Measurements from ENCODE around the gene DERA. TPM values are rescaled to one million over a fixed set of nuclear protein-coding genes. Genes with fewer than 3 reads are reported as not detected.

DERA gene
- total RNA-seq, 1 donor from 2014 or later: 91.2 TPM

GRCh38 chr12:15956010-15956409, 44.9 kb downstream of the DERA start:
- Mint-ChIP-seq H3K27me3 (ENCODE audit: insufficient read depth, low read depth) (no peaks in the 10 kb centered on the region), H3K4me1 (no peaks in the 10 kb centered on the region), H3K9me3 (no peaks in the 10 kb centered on the region), H3K27ac (no peak overlapping the region), H3K4me3 (no peak overlapping the region), H3K36me3 (peaks cover 21% of the 10 kb centered on the region)
- Histone ChIP-seq H4K20me1 (ENCODE audit: low read depth) (no peaks in the 10 kb centered on the region), H3K79me2 (ENCODE audit: low read depth) (peaks cover 12% of the 10 kb centered on the region), H3K9ac (no peak overlapping the region), H3K36me3 (no peaks in the 10 kb centered on the region), H3K4me1 (no peaks in the 10 kb centered on the region), H3K4me3 (no peak overlapping the region), H3K27ac (no peak overlapping the region), H3K27me3 (no peaks in the 10 kb centered on the region), H3K9me3 (ENCODE audit: low read depth) (no peaks in the 10 kb centered on the region), H2AFZ (replicated peaks) (no peak overlapping the region), H3F3A (ENCODE audit: low read depth) (no peaks in the 10 kb centered on the region), H3K4me2 (no peak overlapping the region)
- no peak for DNase-seq (ENCODE audit: low spot score)
- TF ChIP-seq EZH2 (IDR thresholded peaks at IDR 0.05) (no peak), EZH2phosphoT487 (IDR thresholded peaks at IDR 0.05) (no peak)
- TF ChIP-seq, protein P1, sequence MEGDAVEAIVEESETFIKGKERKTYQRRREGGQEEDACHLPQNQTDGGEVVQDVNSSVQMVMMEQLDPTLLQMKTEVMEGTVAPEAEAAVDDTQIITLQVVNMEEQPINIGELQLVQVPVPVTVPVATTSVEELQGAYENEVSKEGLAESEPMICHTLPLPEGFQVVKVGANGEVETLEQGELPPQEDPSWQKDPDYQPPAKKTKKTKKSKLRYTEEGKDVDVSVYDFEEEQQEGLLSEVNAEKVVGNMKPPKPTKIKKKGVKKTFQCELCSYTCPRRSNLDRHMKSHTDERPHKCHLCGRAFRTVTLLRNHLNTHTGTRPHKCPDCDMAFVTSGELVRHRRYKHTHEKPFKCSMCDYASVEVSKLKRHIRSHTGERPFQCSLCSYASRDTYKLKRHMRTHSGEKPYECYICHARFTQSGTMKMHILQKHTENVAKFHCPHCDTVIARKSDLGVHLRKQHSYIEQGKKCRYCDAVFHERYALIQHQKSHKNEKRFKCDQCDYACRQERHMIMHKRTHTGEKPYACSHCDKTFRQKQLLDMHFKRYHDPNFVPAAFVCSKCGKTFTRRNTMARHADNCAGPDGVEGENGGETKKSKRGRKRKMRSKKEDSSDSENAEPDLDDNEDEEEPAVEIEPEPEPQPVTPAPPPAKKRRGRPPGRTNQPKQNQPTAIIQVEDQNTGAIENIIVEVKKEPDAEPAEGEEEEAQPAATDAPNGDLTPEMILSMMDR (IDR thresholded peaks at IDR 0.05): no peak

DNA sequence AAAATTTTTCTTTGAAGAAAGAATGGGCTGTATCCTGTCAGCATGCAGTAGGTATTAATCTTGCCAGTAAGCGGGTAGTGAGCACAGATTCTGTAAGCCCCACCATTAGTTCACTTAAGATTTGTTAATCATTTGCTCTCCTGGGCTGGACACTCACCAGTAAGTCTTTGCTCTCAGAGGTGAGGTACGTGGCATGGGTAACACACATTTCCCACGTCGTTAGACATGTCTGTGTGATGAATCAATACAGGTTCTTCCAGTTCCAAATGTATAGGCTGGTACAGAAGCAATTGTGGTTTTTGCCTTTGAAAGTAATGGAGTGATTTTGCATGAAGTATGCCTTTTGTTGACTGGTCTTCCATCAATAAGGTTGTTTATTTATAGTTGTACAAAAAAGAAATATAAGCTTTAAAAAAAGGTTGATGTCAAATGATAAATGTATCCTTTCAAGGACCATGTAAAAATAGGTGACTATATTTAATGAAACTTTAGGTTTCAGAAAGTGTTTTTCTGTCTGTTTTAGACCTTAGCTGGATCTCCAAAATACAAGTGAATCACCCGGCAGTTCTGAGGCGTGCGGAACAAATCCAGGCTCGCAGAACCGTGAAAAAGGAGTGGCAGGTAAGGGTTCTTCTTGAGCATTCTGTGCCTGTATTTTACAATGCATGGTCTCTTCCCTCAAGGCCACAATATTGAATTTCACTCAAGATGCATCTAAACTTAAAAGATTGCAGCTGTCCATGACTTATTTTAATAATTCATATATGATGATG, 45.5 kb downstream of the DERA start:
- no peaks in the 10 kb centered on the region for H3F3A ChIP-seq (ENCODE audit: low read depth)
- H3K4me3 Mint-ChIP-seq: no peak overlapping the region
- H3K27ac Mint-ChIP-seq: no peak overlapping the region

DNA sequence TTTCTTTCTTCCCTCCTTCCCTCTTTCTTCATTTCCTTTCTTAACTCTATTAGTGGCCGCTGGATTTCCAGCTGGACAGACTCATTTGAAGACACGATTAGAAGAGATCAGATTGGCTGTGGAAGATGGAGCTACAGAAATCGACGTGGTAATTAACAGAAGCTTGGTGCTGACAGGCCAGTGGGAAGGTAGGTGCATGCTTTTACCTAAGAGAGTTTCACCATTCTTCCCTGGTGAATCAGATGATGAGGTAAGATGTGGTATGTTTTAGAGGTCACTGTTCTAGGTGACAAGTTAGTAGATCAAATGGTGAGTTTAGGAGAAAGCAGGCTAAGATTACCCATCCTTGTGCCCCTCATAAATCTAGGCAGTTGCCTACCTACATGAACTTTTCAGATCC, 51.6 kb downstream of the DERA start:
- no peaks in the 10 kb centered on the region for H3K79me2 ChIP-seq (ENCODE audit: low read depth)
- H3K4me3 Mint-ChIP-seq: no peak overlapping the region
- no peaks in the 10 kb centered on the region for H3K9me3 Mint-ChIP-seq
- H3K27me3 Mint-ChIP-seq (ENCODE audit: insufficient read depth, low read depth): peaks cover 2% of the 10 kb centered on the region
- H3K4me3 ChIP-seq: no peak overlapping the region
- H3K4me1 Mint-ChIP-seq: no peaks in the 10 kb centered on the region
- H3K27me3 ChIP-seq: no peaks in the 10 kb centered on the region
- no peak for DNase-seq (ENCODE audit: low spot score)
- no peak overlapping the region for H3K27ac ChIP-seq
- no peaks in the 10 kb centered on the region for H3K9me3 ChIP-seq (ENCODE audit: low read depth)
- H3K4me2 ChIP-seq: no peak overlapping the region
- no peaks in the 10 kb centered on the region for H3F3A ChIP-seq (ENCODE audit: low read depth)
- H3K36me3 Mint-ChIP-seq: peaks cover 25% of the 10 kb centered on the region
- H3K36me3 ChIP-seq: no peaks in the 10 kb centered on the region
- TF ChIP-seq, protein P1 (IDR thresholded peaks at IDR 0.05): no peak
- TF ChIP-seq EZH2 (IDR thresholded peaks at IDR 0.05) (no peak), EZH2phosphoT487 (IDR thresholded peaks at IDR 0.05) (no peak)
- no peaks in the 10 kb centered on the region for H4K20me1 ChIP-seq (ENCODE audit: low read depth)
- H3K27ac Mint-ChIP-seq: no peak overlapping the region
- H2AFZ ChIP-seq (replicated peaks): no peak overlapping the region
- H3K9ac ChIP-seq: no peak overlapping the region
- H3K4me1 ChIP-seq: no peaks in the 10 kb centered on the region

More for the DNA sequence above, 45.5 kb downstream of the DERA start:
- Histone ChIP-seq H3K36me3 (no peaks in the 10 kb centered on the region), H3K4me2 (no peak overlapping the region), H3K4me3 (no peak overlapping the region), H3K27me3 (no peaks in the 10 kb centered on the region), H2AFZ (replicated peaks) (no peak overlapping the region), H4K20me1 (ENCODE audit: low read depth) (no peaks in the 10 kb centered on the region), H3K9me3 (ENCODE audit: low read depth) (no peaks in the 10 kb centered on the region), H3K27ac (no peak overlapping the region), H3K9ac (no peak overlapping the region), H3K4me1 (no peaks in the 10 kb centered on the region), H3K79me2 (ENCODE audit: low read depth) (peaks cover 8% of the 10 kb centered on the region)
- Mint-ChIP-seq H3K36me3 (peaks cover 21% of the 10 kb centered on the region), H3K9me3 (no peaks in the 10 kb centered on the region), H3K27me3 (ENCODE audit: insufficient read depth, low read depth) (no peaks in the 10 kb centered on the region), H3K4me1 (no peaks in the 10 kb centered on the region)
- TF ChIP-seq EZH2phosphoT487 (IDR thresholded peaks at IDR 0.05): no peak
- TF ChIP-seq EZH2 (IDR thresholded peaks at IDR 0.05): no peak
- TF ChIP-seq, protein P1 (IDR thresholded peaks at IDR 0.05): no peak
- DNase-seq (ENCODE audit: low spot score): no peak
